GF-D8 (cell line): Measurements from ENCODE around the gene APOBEC3A.
"Not testable (repeated sequence)": the region's sequence is repeated elsewhere in the genome, so short reads cannot be mapped to it uniquely, and the experiment has no call there.

Experiments
- DNase-seq: peaks from one replicate; lab custom pipeline; 2025; lab: John Stamatoyannopoulos, UW

Gene APOBEC3A

DNA sequence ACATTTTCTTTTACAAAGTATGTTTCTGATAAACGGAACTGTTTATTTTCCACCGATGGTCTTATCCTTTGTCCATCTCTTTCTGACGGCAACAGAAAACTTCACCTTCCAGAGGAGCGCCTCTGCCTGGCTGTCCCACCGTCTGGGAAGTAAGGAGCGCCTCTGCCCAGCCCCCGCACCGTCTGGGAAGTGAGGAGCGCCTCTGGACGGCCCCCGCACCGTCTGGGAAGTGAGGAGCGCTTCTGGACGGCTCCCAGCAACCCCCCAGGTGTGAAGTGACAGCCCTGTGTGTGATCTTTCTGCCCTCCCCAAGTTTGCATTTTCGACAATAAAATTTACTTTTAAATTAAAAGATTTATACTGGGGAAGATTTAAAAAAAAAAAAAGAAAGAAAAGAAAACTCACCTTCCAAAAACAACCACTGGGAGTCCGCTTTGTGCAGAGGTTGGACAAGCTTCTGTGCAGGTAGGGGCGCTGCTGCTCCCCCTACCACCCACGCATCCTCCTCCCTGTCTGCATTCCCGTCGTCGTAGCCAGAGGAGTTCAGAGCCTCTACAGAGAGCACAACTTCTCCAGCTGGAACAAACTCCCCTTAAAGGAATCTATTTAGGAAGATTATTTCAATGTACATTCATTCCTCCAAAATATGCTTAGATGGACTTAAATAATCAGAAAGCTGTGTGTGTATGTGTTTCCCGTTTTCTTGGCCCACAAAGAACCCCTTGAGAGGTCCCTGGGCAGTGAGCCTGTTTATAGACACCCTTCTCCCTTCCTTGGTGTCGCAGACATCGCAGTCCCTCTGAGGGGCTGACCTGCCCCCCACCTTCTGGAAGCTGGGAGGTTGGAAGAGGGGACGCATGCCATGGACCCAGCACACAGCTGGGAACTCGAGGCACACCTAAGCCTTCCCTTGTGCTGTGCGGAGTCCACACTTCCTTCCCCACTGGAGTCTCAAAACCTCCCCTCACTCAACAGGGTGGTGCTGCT, 23.9 kb downstream of the APOBEC3A start:
- peak; percentile 24 for DNase-seq

DNA sequence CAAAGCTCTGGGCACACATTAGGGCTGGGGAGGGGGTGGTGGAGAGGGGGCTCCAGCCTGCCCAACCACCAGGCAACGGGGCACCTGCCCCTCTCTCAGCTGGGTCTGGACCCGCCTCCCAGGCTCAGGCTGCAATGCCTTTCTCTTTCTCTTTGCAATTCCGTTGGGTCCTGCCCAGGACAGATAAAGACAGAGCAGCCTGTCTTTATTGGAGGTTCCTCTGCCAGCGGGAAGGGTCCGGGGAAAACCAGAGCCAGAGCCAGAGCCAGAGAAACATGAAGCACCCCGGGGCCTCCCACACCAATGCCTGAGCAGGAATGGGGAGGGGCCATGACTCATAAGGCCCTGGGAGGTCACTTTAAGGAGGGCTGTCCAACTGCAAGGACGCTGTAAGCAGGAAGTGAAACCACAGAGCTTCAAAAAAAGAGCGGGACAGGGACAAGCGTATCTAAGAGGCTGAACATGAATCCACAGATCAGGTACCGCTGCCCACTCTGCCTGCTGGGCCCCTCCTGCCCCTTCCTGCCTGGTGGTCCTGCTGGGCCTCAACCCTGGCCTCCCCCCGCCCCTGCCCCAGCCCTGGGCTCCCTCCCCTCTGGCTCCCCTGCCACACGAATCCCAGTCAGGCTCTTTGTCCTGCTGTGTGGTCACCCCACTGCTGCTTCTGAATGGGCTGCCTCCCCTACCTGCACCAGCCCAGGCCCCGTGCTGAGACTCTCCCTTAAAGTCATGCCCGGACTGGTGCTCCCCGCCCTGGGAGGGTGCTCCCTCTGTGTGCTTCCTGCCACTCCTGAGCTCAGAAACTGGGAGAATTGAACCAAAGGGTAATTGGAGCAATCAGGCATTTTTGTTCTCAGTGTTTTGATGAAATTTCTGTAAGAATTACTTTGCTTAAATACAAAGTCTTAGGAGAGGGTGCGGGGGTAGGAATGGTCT, 24.9 kb downstream of the APOBEC3A start, which contains the start of gene APOBEC3B:
APOBEC3B (plus strand) TSS at position 356 of the 936 bp plus-strand sequence; CDS start at position 463, 107 bp downstream.
- peak; percentile 81 for DNase-seq

DNA sequence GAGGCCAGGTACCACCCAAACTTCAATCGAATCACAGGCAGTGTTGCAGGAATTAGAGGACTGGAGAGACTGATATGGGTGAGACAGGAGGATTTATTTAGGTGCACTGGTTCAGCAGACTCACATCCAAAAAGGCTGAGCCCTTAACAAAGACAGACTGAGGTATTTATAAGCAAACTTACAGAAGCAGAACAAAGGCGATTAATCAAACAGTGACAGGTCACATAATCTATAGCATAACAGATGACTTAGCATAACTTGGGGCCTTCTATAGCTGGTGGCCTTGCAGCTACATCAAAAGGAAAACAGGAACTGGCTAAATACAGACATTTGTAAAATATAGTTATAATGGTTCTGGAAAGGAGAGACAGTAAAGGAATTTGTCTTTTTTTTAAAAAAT, 26.8 kb downstream of the APOBEC3A start:
- no peak for DNase-seq

DNA sequence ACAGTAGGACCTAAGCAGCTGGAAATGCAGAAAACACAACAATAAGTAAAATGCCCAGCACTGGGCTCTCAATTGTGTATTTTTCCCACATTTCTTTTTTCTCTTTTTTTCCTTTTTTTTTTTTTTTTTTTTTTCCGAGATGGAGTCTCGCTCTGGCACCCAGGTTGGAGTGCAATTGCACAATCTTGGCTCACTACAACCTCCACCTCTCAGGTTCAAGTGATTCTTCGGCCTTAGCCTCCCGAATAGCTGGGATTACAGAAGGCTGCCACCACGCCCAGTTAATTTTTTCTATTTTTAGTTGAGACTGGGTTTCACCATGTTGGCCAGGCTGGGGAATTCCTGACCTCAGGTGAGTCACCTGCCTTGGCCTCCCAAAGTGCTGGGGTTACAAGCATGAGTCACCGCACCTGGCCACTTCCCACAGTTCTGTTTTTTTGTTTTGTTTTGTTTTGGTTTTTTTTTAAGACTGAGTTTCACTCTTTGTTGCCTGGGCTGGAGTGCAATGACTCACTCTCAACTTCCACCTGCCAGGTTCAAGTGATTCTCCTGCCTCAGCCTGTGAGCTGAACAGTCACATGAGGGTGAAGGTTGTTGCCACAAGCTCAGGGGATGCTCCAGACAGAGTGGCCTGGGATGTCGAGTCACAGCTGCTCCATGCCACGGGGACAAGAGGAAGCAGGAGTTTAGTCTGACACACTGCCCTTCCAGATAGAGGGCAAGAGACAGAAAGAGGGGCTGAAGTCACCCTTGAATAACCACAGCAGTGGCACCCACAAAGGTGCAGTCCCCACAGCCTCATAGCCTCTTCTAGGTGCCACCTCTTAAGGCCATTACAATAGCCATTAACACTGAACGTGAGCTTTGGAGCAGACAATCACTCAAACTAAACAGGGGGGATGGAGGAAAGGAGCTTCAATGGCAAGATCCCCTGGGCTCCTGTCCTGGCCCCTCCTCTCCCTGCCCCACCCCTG, 27.7 kb downstream of the APOBEC3A start:
- not testable (repeated sequence) for DNase-seq

DNA sequence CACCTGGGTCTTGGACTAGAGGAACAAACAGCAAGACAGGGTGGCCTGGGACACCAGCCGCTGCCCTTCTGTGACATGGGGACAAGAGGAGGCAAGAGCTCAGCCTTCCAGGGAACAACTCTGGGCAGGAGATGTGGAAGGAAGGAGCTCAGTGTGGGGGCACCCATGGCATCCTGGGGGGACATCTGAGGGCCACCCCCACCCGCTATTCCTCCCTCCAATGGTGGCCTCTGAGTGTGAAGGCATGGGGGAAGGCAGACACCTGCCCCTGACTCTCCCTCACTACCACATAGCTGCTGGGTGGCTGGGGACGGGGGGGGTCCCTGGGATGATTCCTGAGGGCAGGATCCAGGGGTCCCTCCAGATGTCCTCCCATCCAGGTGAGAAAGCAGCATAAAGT, 29.2 kb downstream of the APOBEC3A start:
- DNase-seq: no peak

DNA sequence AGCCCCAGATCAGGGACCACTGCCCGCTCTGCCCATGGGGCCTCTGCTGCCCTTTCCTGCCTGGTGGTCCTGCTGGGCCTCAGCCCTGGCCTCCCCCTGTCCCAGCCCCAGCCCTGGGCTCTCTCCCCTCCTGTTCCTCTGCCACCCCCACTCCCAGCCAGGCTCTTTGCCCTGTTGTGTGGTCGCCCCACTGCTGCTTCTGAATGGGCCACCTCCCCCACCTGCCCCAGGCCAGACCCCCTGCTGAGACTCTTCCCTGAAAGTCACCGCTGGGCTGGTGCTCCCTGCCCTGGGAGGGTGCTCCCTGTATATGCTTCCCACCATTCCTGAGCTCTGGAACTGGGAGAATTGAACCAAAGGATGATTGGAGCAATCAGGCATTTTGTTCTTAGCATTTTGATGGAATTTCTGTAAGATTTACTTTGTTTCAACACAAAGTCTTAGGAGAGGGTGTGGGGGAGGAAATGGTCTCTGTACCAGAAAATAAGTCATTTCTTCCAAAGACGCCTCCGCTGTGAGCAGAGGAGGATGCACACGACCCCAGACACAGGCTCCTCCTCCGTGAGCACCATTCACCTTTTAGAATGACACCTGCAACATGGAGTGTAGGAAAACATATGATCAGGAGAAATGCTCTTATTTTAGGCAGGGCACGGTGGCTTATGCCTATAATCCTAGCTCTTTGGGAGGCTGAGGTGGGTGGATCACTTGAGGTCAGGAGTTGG, 29.9 kb downstream of the APOBEC3A start:
- no peak for DNase-seq

DNA sequence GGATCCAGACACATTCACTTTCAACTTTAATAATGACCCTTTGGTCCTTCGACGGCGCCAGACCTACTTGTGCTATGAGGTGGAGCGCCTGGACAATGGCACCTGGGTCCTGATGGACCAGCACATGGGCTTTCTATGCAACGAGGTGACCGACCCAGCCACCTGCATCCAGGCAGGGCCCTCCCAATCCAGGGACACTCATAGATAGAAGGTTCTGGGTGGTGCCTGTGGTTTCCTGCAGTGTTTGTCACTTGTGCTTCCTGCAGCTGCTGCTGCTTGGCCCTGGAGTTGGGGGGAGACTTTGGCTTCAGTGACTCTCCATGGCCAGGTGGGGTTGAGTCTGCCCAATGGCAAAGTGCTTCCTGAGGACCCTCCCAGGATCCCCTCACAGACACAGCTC, 32.1 kb downstream of the APOBEC3A start:
- no peak for DNase-seq

DNA sequence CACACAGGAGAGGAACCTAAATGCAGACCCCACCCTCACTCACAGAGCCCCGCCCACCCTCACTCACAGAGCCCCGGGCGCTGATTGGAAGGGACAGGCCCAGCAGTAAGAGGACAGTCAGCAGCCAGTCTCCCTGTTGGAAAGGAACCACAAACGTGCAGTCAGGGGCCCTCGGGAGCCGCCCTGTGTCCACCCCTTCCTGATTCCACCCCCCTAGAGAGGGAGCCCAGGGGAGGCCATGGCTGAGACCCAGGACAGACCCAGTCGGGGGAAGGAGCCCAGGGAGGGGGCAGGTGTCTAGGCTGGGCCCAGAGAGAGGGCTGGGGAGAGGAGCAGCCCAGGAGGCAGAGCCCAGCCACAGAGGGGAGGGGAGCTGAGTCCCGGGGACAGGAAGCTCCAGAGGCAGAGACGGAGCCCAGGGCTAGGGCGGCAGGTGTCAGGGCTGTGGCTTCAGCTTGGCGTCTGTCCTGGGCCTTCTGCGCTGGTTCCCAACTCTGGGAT, 35.5 kb downstream of the APOBEC3A start:
- not testable (repeated sequence) for DNase-seq

DNA sequence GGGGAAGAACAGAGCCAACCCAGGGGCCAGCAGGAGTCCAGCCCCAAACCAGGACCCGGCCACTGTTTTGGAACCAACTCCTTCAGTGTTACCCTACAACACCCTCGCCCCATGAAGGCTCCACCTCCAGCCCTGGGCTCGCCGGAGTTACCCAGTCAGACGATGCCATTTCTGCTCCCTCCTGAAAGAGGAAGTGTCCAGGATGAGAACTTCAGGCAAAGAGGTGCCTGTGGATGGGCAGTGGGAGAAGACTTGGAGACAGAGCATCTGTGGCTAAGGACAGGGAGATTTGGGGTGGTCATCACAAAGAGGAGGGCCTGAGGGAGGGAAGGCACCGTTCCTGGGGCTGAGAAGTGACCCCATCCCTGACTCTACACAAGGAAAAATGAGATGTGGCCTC, 38.7 kb downstream of the APOBEC3A start:
- no peak for DNase-seq

DNA sequence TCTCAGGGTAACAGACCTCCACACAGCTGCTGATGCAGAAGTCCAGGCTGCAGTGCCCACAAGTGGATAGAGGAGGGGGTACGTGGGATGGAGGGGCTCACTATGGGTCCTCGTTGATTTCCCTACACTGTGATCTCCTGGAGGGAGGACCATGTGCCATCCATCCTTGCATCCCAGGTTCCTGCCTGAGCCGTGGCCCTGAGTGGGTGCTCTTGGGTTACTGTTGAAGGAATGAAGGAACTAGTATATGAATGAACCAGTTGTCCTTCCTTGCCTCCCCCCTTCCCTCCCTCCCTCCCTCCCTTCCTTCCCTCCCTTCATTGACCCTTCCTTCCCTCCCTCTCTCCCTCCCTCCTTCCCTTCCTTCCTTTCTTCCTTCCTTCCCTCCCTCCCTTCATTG, 40.1 kb downstream of the APOBEC3A start:
- no peak for DNase-seq

DNA sequence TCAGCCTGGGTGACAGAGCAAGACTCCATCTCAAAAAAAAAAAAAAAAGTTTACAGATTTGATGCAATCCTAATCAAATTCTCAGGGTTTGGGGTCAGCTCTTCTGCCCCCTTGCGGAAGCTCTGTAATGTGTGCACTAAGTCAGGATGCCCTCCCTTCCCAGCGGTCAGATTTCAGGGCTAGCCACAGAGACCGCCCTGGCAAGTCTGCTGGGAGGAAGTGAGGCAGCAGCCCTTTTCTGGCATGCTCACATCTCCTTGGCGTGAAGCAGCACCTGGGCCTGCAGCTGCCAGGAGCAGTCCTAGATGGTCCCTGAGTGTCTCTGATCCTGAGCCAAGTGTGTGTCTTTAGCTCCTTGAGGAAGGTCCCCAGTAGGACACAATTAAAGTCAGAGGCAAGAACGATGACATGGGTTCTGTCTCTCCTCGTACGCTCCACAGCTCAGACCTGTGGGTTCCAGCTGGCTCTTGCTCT, 45.8 kb downstream of the APOBEC3A start:
- peak; percentile 67 for DNase-seq

DNA sequence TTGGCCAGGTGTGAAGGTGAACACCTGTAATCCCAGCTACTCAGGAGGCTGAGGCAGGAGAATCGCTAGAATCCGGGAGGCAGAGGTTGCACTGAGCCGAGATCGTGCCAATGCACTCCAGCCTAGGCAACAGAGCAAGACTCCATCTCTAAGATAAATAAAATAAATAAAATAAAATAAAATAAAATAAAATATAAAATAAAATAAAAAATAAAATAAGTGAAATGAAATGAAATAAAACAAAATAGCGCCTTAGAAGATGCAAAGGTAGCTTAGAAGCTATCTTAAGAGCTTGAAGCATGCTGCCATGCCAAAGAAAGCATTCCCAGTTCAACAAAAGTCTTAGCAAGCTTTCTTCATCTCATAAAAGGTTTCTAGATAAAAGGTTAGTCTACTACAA, 49.8 kb downstream of the APOBEC3A start:
- no peak for DNase-seq

DNA sequence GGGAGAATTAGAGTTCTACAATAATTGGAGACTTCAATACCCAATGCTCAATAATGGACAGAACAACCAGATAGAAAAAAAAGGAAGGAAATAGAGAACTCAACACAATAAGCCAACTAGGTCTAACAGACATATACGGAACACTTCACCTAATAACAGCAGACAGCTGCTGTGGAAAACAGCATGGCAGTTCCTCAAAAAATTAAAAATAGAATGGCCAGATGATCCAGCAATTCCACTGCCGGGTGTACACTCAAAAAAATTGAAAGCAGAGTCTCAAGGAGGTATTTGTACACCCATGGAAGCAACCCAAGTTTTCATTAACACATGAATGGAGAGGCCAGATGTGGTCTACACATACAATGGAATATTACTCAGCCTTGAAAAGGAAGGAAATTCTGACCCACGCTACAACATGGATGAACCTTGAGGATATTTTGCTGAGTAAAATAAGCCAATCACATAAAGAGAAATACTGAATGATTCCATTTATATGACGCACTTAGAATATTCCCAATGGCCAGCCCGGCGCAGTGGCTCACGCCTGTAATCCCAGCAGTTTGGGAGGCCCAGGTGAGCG, 51.0 kb downstream of the APOBEC3A start:
- DNase-seq: not testable (repeated sequence)

DNA sequence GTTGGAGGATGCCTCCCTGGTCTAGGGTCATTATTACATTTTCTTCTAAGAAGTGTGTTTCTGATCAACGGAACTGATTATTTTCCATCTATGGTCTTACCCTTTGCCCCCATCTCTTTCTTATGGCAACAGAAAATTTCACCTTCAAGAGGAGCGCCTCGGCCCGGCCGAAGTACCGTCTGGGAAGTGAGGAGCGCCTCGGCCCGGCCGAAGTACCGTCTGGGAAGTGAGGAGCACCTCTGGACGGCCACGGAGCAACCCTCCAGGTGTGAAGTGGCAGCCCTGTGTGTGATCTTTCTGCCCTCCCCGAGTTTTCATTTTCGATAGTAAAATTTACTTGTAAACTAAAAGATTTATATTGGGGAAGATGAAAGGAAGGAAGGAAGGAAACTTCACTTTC, 53.5 kb downstream of the APOBEC3A start:
- DNase-seq: no peak
